K562 (cell line): Measurements from ENCODE around the gene CLDN1. TPM values are rescaled to one million over a fixed set of nuclear protein-coding genes. Genes with fewer than 3 reads are reported as not detected.

Experiments used
- ATAC-seq: fragments of 200-7000 bp; cut with Tn5 transposase; 3 replicates; pipeline ENCODE4 v1.9.1; 2020; ENCODE audit warnings: moderate library complexity
- BruUV-seq: library from RNA; stranded (reverse); fragments of 400-500 nt; replicated peaks from 2 replicates; lab custom pipeline; 2021; lab: Mats Ljungman, UMichigan
- CTCF ChIA-PET: fragments of 300-600 bp; formaldehyde crosslinking; extraction: SDS; loops from one replicate; lab custom pipeline; 2021; ENCODE audit warnings: low intra/inter-chr PET ratio; lab: Yijun Ruan, JAX
- POLR2A ChIA-PET: fragments of 300-600, 350-650 bp; sonication (Branson Sonifier 250); formaldehyde crosslinking; extraction: SDS; loops from one replicate; lab custom pipeline; 2021; ENCODE audit warnings: antibody characterized with exemption, inconsistent platforms; lab: Yijun Ruan, JAX
- DNase-seq, 4 experiments: peaks; one replicate each; pipeline versions ENCODE4 v3.0.0 to v3.0.0-alpha.2; 2011 to 2018; ENCODE audit warnings: low spot score in 3 of 4, mixed read lengths in 3 of 4; ENCODE audit errors: extremely low read depth in 1 of 4
- FAIRE-seq: peaks from 2 replicates; lab custom pipeline; 2011; peaks lifted over from hg19 to GRCh38; lab: Jason Lieb, UNC
- H2AFZ ChIP-seq: 2 replicates; pipeline ENCODE4 v1.6.0; 2011; ENCODE audit warnings: low read depth, low read length, control low read depth, inconsistent platforms
- H3K27ac ChIP-seq: fragments of 200-600 bp; 3 replicates; pipeline ENCODE4 v1.8.0; 2011; ENCODE audit warnings: low read depth, mild to moderate bottlenecking, control low read depth, inconsistent platforms, low read length, moderate library complexity, mixed read lengths; ENCODE audit errors: extremely low read depth
- H3K27me3 ChIP-seq, 2 experiments: fragments of 300-600 bp in 1 of 2; 2 replicates in 1 of 2; 3 replicates in 1 of 2; pipeline versions ENCODE4 v1.6.0 to v1.8.0; 2011; ENCODE audit warnings: inconsistent platforms in 2 of 2, low read length in 2 of 2, mild to moderate bottlenecking in 1 of 2, mixed read lengths in 1 of 2, moderate library complexity in 1 of 2; ENCODE audit not compliant: control insufficient read depth in 2 of 2, insufficient read depth in 2 of 2
- H3K36me3 ChIP-seq: fragments of 300-600 bp; 3 replicates; pipeline ENCODE4 v1.8.0; 2011; ENCODE audit warnings: mild to moderate bottlenecking, low read length, inconsistent platforms; ENCODE audit not compliant: control insufficient read depth, insufficient read depth
- H3K4me1 ChIP-seq, 2 experiments: fragments of 200-600 bp in 1 of 2; replicated peaks in 1 of 2; 2 replicates in 1 of 2; 3 replicates in 1 of 2; pipeline versions ENCODE4 v1.5.1 to v1.8.0; 2011; ENCODE audit warnings: inconsistent platforms in 2 of 2, low read length in 2 of 2, mild to moderate bottlenecking in 1 of 2, mixed read lengths in 1 of 2, moderate library complexity in 1 of 2; ENCODE audit not compliant: control insufficient read depth in 2 of 2, insufficient read depth in 2 of 2
- H3K4me2 ChIP-seq: 2 replicates; pipeline ENCODE4 v1.6.1; 2011; ENCODE audit warnings: low read length, control low read depth, inconsistent platforms, mixed read lengths; ENCODE audit not compliant: insufficient read depth
- H3K4me3 ChIP-seq: fragments of 200-600 bp; sonication (generic), shearing (Covaris generic); 2 replicates; pipeline ENCODE4 v1.5.1; 2016; ENCODE audit warnings: control low read depth, inconsistent platforms
- H3K79me2 ChIP-seq: fragments of 200-600 bp; 3 replicates; pipeline ENCODE4 v1.8.0; 2011; ENCODE audit warnings: low read length, inconsistent platforms; ENCODE audit not compliant: control insufficient read depth, insufficient read depth
- H3K9ac ChIP-seq, 2 experiments: 2 replicates each; pipeline versions ENCODE4 v1.6.0 to v1.6.1; 2011; ENCODE audit warnings: low read depth in 2 of 2, low read length in 2 of 2, control low read depth in 1 of 2, inconsistent platforms in 1 of 2, mild to moderate bottlenecking in 1 of 2, mixed read lengths in 1 of 2; ENCODE audit not compliant: insufficient read depth in 1 of 2
- H3K9me1 ChIP-seq: one replicate; pipeline ENCODE4 v1.6.0; 2011; ENCODE audit warnings: inconsistent platforms, mild to moderate bottlenecking, low read length, moderate library complexity; ENCODE audit not compliant: control insufficient read depth, insufficient read depth
- H3K9me3 ChIP-seq: replicated peaks from 2 replicates; pipeline ENCODE4 v1.5.1; 2011; ENCODE audit warnings: low read depth, low read length, inconsistent platforms; ENCODE audit not compliant: control insufficient read depth, insufficient read depth
- H4K20me1 ChIP-seq: replicated peaks from 2 replicates; pipeline ENCODE4 v1.6.1; 2011; ENCODE audit warnings: low read length, inconsistent platforms, mixed read lengths; ENCODE audit not compliant: control insufficient read depth, insufficient read depth
- BDP1 ChIP-seq: IDR thresholded peaks from 3 replicates; pipeline ENCODE4 v1.6.1; 2011; ENCODE audit not compliant: insufficient read length, insufficient read depth
- CEBPZ ChIP-seq: fragments of 150-350 bp; IDR thresholded peaks from 2 replicates; pipeline ENCODE4 v1.6.1; 2014; ENCODE audit warnings: low read depth, mild to moderate bottlenecking, low read length, borderline replicate concordance
- EWSR1 ChIP-seq: fragments of 450-650 bp; IDR thresholded peaks from 2 replicates; pipeline ENCODE4 v1.6.1; 2018; ENCODE audit warnings: borderline replicate concordance, mild to moderate bottlenecking, low read depth, moderate library complexity; ENCODE audit not compliant: partially characterized antibody
- HEY1 ChIP-seq: fragments of 250-450 bp; sonication (Bioruptor Pico); IDR thresholded peaks from 2 replicates; pipeline ENCODE4 v1.5.0; 2020; ENCODE audit warnings: mild to moderate bottlenecking, moderate library complexity, borderline replicate concordance
- RBM34 ChIP-seq: fragments of 200-400 bp; formaldehyde crosslinking; IDR thresholded peaks from 2 replicates; pipeline ENCODE4 v1.6.1; 2018; ENCODE audit warnings: low read length, borderline replicate concordance; ENCODE audit not compliant: insufficient read depth
- ZFX ChIP-seq: sonication (generic); formaldehyde crosslinking; IDR thresholded peaks from 2 replicates; pipeline ENCODE4 v1.8.0; 2022; ENCODE audit warnings: mild to moderate bottlenecking, missing genetic modification reagents, moderate library complexity
- WGBS: fragments of 100-300 bp; shearing (Covaris generic); methylation state at CpG from one replicate; pipeline ENCODE4 v1.1.6; 2016; ENCODE audit warnings: low coverage, mixed read lengths; ENCODE audit not compliant: insufficient coverage; ENCODE audit errors: missing lambda C conversion rate; 5-methylcytosine and 5-hydroxymethylcytosine counted together
- in situ Hi-C: fragments of 300-500 bp; cut with MboI; formaldehyde crosslinking; loops from 4 replicates; pipeline ENCODE4 v1.15.0; 2018; ENCODE audit warnings: inconsistent platforms, mixed read lengths
- intact Hi-C: fragments of 100-400 bp; cut with micrococcal nuclease; formaldehyde crosslinking; loops from 2 replicates; pipeline ENCODE4 v1.14.2; 2022
- polyA plus RNA-seq, 8 experiments: library from polyadenylated mRNA; depleted of rRNA in 4 of 8; stranded (reverse) in 5 of 8; unstranded in 3 of 8; fragments of >200 nt; fragmentation: Nextera tagmentation in 2 of 8; fragmentation: Illumina TruSeq in 1 of 8; extraction: Ambion mirVana in 2 of 8; extraction: Trizol in 1 of 8; gene quantifications; 2 replicates each; pipeline versions ENCODE4 v1.2.1 to v1.2.3, GENCODE V29; 2011 to 2014; ENCODE audit warnings: inconsistent platforms in 1 of 8, missing spikeins in 1 of 8
- total RNA-seq, 7 experiments: library from RNA; depleted of rRNA in 6 of 7; stranded (reverse); fragments of >200 nt in 6 of 7; fragmentation: Illumina TruSeq in 2 of 7; extraction: Trizol in 2 of 7; gene quantifications; 2 replicates each; pipeline versions ENCODE4 v1.2.1 to v1.2.3, GENCODE V29; 2011 to 2021; ENCODE audit warnings: low replicate concordance in 1 of 7
- TF ChIP-seq, protein P1 (sequence below): fragments of 250-450 bp; sonication (Bioruptor Pico); IDR thresholded peaks from 2 replicates; pipeline ENCODE4 v1.8.0; 2021; ENCODE audit warnings: borderline replicate concordance, mild to moderate bottlenecking, moderate library complexity; ENCODE audit not compliant: poor library complexity, severe bottlenecking
- TF ChIP-seq, protein P2 (sequence below), 2 experiments: fragments of 450-650 bp; formaldehyde crosslinking in 1 of 2; IDR thresholded peaks; 2 replicates each; pipeline versions ENCODE4 v1.4.0 to v1.6.1; 2014 to 2020; ENCODE audit warnings: mild to moderate bottlenecking in 2 of 2, borderline replicate concordance in 1 of 2, low read depth in 1 of 2

The CLDN1 gene
- total and polyA plus RNA-seq, 9 of the 15 experiments (the other 6 are each of a cell fraction or from before 2014, with no cell fraction given) = 0.16 TPM; not detected in 8

GRCh38 chr3:190319660-190320059, 2.6 kb downstream of the CLDN1 start (continued):
- TF ChIP-seq CEBPZ = no peak
- TF ChIP-seq RBM34 = no peak
- no peak for TF ChIP-seq HEY1 (CRISPR knock-in tag)
- TF ChIP-seq, protein P1, sequence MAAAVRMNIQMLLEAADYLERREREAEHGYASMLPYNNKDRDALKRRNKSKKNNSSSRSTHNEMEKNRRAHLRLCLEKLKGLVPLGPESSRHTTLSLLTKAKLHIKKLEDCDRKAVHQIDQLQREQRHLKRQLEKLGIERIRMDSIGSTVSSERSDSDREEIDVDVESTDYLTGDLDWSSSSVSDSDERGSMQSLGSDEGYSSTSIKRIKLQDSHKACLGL (CRISPR knock-in tag) = no peak

DNA sequence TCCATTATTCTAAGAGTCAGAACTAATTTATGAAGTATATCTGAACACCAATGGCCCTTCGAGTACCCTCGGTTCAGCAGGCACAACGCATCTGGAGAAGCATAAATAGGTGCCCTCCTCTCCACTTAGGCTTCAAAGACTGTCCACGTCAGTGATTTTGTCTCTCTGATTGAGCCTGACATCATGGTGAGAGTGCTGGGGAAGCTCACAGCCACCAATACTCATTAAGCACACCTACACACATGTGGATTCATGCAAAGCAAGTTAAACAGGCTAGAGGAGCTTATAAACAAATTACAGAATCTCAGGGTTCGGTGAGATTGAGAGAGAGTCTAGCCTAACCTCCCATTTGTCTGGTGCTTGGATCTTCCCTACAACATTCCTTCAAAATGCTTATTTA, 3.6 kb downstream of the CLDN1 start:
- Histone ChIP-seq H3K9me1 (no peaks in the 10 kb centered on the region), H3K4me2 (no peak overlapping the region), H3K27ac (no peak overlapping the region), H4K20me1 (no peaks in the 10 kb centered on the region), H3K4me1 (peaks cover 0 to 5% of the 10 kb centered on the region in 2 experiments; a peak in 1 of 5 replicates), H3K4me3 (no peak overlapping the region), H3K9ac (no peak overlapping the region), H3K9me3 (no peaks in the 10 kb centered on the region), H3K27me3 (no peaks in the 10 kb centered on the region), H3K79me2 (no peaks in the 10 kb centered on the region), H2AFZ (no peak overlapping the region), H3K36me3 (no peaks in the 10 kb centered on the region)
- ATAC-seq = no peak
- no peak for DNase-seq
- BruUV-seq = no TSS peak
- 1% methylated on average over 5 of the region's 5 CpGs for WGBS
- in situ Hi-C loops = no loop called here
- ChIA-PET CTCF (no interaction called here), POLR2A (no interaction called here)
- no peak for FAIRE-seq
- intact Hi-C loops = no loop called here
- TF ChIP-seq, protein P2, sequence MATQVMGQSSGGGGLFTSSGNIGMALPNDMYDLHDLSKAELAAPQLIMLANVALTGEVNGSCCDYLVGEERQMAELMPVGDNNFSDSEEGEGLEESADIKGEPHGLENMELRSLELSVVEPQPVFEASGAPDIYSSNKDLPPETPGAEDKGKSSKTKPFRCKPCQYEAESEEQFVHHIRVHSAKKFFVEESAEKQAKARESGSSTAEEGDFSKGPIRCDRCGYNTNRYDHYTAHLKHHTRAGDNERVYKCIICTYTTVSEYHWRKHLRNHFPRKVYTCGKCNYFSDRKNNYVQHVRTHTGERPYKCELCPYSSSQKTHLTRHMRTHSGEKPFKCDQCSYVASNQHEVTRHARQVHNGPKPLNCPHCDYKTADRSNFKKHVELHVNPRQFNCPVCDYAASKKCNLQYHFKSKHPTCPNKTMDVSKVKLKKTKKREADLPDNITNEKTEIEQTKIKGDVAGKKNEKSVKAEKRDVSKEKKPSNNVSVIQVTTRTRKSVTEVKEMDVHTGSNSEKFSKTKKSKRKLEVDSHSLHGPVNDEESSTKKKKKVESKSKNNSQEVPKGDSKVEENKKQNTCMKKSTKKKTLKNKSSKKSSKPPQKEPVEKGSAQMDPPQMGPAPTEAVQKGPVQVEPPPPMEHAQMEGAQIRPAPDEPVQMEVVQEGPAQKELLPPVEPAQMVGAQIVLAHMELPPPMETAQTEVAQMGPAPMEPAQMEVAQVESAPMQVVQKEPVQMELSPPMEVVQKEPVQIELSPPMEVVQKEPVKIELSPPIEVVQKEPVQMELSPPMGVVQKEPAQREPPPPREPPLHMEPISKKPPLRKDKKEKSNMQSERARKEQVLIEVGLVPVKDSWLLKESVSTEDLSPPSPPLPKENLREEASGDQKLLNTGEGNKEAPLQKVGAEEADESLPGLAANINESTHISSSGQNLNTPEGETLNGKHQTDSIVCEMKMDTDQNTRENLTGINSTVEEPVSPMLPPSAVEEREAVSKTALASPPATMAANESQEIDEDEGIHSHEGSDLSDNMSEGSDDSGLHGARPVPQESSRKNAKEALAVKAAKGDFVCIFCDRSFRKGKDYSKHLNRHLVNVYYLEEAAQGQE (IDR thresholded peaks at IDR 0.05; ENCODE audit: borderline replicate concordance) = no peak
- TF ChIP-seq, protein P2 (CRISPR knock-in tag; IDR thresholded peaks at IDR 0.05; ENCODE audit: low read depth) = no peak
- TF ChIP-seq ZFX (CRISPR knock-in tag) = no peak
- TF ChIP-seq EWSR1 = no peak
- no peak for TF ChIP-seq BDP1
